Fibroblast of skin of left biceps (primary cell): ENCODE measurements around the gene COL11A1.
"Not testable (repeated sequence)": the region's sequence is repeated elsewhere in the genome, so short reads cannot be mapped to it uniquely, and the experiment has no call there.

ENCODE experiments used
- DNase-seq, 2 experiments: peaks; one replicate each; pipeline ENCODE4 v3.0.0-alpha.2; 2013; ENCODE audit warnings: low read depth in 2 of 2

COL11A1 gene

DNA sequence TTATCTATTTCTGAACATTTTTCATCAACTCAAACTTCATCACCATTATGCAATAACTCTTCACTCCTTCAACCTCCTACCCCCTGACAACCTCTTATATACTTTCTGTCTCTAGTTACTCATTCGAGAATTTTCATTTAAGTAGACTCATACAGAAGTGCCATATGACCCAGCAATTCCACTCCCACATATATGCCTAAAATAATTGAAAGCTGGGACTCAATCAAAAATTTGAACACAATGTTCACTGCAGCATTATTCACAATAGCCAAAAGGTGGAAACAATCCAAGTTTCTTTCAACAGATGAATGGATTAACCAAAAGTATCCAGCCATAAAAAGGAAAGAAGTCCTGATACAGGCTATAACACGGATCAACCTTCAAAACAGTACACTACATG, 24.1 kb downstream of the COL11A1 start:
- peak in 1 of 2 experiments; percentile 34 for DNase-seq

GRCh38 chr1:103075316-103076000, 32.9 kb downstream of the COL11A1 start:
- no peak for DNase-seq

DNA sequence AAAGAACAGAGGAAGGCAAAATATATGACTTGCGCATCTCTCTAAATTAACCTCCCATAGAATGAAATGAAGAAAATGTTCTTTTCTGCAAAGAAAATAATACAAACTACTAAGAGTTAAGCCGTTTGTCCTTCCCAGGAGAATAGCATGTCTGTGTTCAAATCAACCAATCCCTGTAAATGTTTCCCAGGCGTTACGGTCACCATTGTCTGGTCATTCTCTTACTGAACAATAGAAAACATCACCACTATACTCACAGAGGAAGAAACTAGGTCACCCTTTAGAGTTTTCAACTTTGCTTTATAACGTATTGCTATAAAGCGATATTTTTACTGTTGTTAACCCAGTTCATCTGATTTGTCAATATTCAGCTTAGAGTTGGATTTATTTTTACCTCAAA, 34.1 kb downstream of the COL11A1 start:
- no peak for DNase-seq

- DNase-seq = no peak
Measured at GRCh38 chr1:103069201-103069600, 39.1 kb downstream of the COL11A1 start.

DNA sequence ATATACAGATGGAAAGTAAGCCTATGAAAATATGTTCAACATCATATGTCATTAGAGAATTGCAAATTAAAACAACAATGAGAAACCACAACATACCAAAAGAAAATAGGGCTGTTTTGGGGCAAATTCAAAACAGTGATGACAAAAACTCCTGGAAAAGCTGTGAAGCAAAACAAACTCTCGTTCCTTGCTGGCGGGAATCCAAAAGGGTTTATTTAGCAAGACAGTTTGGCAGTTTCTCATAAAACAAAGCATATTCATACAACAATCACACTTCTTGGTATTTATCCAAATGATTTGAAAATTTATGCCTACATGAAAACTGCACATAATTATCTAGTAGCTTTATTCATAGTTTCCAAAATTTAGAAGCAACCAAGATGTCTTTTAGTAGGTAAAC, 44.4 kb downstream of the COL11A1 start:
- DNase-seq = no peak

- DNase-seq = no peak
Measured at GRCh38 chr1:103058391-103058790, 49.9 kb downstream of the COL11A1 start.

- no peak for DNase-seq
Measured at GRCh38 chr1:103056423-103056822, 51.9 kb downstream of the COL11A1 start.

DNA sequence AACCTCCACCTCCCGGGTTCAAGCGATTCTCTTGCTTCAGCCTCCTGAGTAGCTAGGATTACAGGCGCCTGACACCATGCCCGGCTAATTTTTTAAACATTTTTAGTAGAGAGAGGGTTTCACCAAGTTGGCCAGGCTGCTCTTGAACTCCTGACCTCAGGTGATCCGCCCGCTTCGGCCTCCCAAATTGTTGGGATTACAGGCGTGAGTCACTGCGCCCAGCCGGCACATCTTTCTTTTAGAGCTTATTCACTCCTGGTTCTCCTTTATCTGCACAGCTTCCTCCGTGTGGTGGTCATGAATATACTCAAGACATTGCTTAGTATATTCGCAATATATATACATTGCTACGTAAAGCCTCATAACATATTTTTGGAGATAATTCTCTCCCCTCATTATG, 80.2 kb downstream of the COL11A1 start:
- DNase-seq = not testable (repeated sequence)

DNA sequence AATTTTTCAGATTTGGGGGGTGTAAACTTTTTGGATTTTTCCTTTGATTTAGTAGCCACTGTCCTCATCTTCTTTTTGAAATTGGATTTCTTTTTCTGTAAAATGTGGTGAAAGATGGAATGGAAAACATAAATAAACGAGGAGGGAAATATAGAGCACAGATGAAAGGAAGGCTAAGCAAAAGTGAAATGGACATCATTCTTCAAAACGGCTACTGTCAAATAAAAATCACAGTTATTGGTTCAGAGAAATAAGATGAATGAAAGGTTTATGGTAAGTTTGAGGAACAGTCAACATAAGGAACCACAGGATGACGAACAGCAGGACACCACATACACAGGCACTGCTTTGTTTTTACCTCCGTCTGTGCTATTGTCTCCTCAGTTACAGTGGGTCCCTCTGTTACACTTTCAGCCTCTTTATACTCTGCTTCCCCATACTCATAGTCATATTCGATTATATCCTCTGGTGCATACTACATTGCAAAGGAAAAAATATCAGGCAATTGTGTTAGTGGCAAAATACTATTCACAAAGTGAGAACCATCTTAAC, 82.4 kb downstream of the COL11A1 start:
- DNase-seq = no peak

DNA sequence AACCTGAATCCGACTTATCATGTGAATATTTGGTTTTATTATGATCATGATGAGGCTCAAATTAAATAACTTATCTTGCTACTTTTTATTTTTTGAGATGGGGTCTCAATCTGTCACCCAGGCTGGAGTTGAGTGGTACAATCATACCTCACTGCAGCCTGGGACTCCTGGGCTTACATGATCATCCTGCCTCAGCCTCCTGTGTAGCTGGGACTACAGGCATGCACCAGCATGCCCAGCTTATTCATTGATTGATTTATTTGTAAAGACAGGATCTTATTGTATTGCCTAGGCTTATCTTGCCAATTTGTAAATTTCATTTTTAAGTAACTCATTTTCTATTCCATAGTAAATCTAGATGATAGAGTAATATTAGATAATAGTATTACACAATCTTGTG, 84.3 kb downstream of the COL11A1 start:
- DNase-seq = no peak

DNA sequence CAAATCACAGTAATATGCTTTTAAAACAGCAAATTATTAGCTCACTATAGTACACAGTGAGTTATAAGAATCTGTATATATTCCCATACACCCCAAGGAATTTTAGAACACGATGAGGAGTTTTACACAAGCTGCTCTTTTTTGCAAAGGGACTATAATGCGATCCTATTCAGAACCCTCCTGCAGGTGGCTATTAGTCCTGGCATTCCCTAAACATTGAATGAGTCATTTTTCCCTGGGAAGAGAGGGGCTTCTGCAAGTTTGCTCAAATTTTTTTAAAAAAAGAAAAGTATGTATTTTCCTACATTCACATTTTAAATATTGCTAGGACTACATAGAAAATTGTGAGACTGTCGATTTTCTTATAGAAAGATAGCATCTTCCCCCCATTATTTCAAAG, 106.3 kb downstream of the COL11A1 start:
- DNase-seq = no peak

GRCh38 chr1:102978874-102979273, 129.4 kb downstream of the COL11A1 start:
- no peak for DNase-seq

- DNase-seq = no peak
Measured at GRCh38 chr1:102977292-102977691, 131.0 kb downstream of the COL11A1 start.

DNA sequence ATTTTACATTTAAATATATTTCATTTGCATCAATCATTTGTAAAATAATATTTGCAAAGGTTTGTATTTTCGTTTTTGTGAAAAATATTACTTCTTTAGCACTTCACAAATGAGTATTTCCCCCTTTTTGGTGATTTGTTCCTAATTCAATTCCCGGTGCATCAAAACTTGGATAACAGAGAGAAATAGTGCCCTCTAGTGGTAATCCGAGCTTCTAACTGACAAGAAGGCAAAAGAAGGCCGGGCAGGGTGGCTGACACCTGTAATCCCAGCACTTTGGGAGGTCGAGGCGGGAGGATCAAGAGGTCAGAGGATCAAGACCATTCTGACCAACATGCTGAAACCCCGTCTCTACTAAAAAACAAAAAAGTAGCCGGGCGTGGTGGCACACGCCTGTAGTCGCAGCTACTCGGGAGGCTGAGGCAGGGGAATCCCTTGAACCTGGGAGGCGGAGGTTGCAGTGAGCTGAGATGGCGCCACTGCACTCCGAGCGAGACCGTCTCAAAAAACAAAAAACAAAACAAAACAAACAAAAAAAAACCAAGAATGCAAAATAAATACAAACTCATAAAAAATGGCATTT, 137.7 kb downstream of the COL11A1 start:
- DNase-seq = peak; percentile 21 to 24

- peak; percentile 3 to 8 for DNase-seq
Measured at GRCh38 chr1:102967786-102968185, 140.5 kb downstream of the COL11A1 start.

DNA sequence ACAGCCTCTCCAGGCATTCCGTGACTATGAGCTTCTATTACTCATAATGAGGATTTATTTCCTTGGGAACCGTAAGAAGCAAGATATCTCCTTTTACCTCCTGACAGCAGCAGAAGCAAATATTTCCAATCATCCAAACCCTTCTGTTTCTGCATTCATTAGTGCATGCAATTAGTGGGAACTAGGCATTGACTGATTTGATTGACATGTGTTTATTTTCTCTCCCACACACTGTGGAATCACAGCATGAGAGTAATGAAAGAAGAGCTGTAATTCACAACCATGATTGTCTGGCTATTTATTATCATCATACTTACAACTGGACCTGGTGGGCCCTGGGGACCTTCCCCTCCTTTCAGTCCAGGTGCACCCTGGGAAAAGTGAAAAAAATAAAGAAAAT, 146.8 kb downstream of the COL11A1 start:
- no peak for DNase-seq

DNA sequence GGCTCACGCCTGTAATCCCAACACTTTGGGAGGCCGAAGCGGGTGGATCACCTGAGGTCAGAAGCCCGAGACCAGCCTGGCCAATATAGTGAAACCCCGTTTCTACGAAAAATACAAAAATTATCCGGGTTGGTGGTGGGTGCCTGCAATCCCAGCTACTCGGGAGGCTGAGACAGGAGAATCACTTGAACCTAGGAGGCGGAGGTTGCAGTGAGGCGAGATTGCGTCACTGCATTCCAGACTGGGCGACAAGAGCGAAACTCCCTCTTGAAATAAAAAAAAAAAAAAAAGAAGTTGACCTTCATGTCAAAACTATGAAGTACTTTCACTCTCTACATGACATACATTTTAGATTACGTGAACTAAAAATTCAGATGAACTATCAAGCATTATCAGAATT, 153.7 kb downstream of the COL11A1 start:
- DNase-seq = no peak

DNA sequence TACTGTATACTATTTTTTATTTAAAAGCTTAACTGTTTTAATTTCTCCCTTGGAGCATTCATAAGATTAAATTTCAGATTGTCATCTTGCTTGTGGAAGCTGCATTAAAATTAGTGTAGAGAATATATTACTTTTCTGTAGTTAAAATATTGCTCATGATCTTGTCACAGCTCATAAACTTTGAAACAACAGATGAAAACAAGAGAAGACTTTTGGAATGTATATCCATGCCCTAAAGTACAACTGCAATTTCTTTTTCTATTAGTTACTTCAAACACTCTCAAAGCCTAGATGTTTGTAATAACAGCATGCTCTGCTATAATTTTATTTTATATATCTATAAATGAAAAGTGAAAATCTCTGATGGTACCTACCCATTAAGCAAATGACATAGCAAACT, 155.9 kb downstream of the COL11A1 start:
- DNase-seq = no peak

DNA sequence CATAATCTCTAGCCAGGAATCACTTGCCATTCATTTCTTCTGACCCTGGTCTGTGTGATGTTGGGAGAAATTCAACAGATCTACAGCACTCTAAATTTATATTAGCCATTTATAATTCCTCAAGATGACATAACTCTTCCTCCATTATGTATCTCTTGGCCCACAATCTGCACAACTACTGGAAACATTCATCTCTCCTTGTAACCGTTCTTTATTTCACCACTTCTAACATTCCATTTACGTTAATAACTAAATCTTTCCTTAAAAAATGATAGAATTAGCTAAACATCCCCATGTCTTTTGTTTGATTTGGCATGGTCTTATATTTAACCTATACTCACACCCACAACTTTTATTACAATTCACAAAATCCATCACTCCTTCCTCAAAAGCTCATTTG, 166.0 kb downstream of the COL11A1 start:
- no peak for DNase-seq

GRCh38 chr1:102941366-102941947, 166.9 kb downstream of the COL11A1 start:
- no peak for DNase-seq

DNA sequence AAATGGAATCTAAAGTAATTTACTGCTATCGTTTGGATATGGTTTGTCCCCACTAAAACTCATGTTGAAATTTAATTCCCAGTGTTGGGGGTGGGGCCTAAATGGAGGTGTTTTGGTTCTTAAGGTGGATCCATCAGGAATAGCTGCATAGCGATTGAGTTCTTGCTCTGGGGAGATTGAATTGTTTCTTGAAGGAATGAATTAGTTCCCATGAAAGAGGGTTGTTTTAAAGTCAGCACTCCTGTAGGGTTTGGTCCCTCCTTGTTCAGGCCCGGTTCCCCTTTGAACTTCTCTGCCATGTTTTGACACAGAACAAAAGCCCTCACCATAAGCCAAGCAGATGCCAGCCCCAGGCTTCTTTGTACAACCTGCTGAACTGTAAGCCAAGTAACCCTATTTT, 170.9 kb downstream of the COL11A1 start:
- no peak for DNase-seq

- not testable (repeated sequence) for DNase-seq
Measured at GRCh38 chr1:102933362-102933761, 175.0 kb downstream of the COL11A1 start.

- DNase-seq = peak; percentile 10 to 13
Measured at GRCh38 chr1:102919659-102920058, 188.7 kb downstream of the COL11A1 start.
